C4-2B (cell line): ENCODE measurements around the gene SLC25A18.

ENCODE experiments used
- CTCF ChIP-seq: fragments of 450-650 bp; conservative IDR thresholded peaks from 2 replicates; pipeline ENCODE4 v1.5.1; 2017; ENCODE audit warnings: mild to moderate bottlenecking
- ZFX ChIP-seq: fragments of 450-650 bp; IDR thresholded peaks from 2 replicates; pipeline ENCODE4 v1.6.1; 2017

GRCh38 chr22:17586831-17587440 is 23.6 kb downstream of the SLC25A18 start:
- TF ChIP-seq CTCF (no peak), ZFX (no peak)
